IMR-90 (cell line): ENCODE data around the gene CFAP52. TPM values are rescaled to one million over a fixed set of nuclear protein-coding genes. Genes with fewer than 3 reads are reported as not detected.

ENCODE experiments used
- ATAC-seq: fragments of 200-7000 bp; cut with Tn5 transposase; 2 replicates; pipeline ENCODE4 v1.9.1; 2020; ENCODE audit warnings: low read depth, mild to moderate bottlenecking, moderate library complexity
- BruUV-seq: library from RNA; stranded (reverse); fragments of 400-500 nt; replicated peaks from 2 replicates; lab custom pipeline; 2021; lab: Mats Ljungman, UMichigan
- CTCF ChIA-PET: fragments of 300-600 bp; formaldehyde crosslinking; extraction: SDS; loops from one replicate; lab custom pipeline; 2021; ENCODE audit warnings: antibody characterized with exemption; lab: Yijun Ruan, JAX
- POLR2A ChIA-PET: fragments of 300-600 bp; sonication (Branson Sonifier 250); formaldehyde crosslinking; loops from one replicate; lab custom pipeline; 2022; ENCODE audit warnings: antibody characterized with exemption; ENCODE audit not compliant: unreplicated experiment; lab: Charles Lee
- DNase-seq: peaks from one replicate; pipeline ENCODE4 v3.0.0; 2013
- H2AFZ ChIP-seq: replicated peaks from 2 replicates; pipeline ENCODE3; 2013; ENCODE audit warnings: low read length, mild to moderate bottlenecking; ENCODE audit not compliant: poor library complexity
- H2AK5ac ChIP-seq: 2 replicates; pipeline ENCODE4 v1.6.1; 2013; ENCODE audit warnings: low read depth, low read length, inconsistent platforms
- H2AK9ac ChIP-seq: replicated peaks from 2 replicates; pipeline ENCODE3; 2013; ENCODE audit warnings: mild to moderate bottlenecking, low read depth, low read length, moderate library complexity; ENCODE audit not compliant: poor library complexity
- H2BK120ac ChIP-seq: 2 replicates; pipeline ENCODE4 v1.6.1; 2013; ENCODE audit warnings: low read depth, low read length, inconsistent platforms
- H2BK15ac ChIP-seq: 3 replicates; pipeline ENCODE4 v1.6.1; 2013; ENCODE audit warnings: low read depth, low read length, inconsistent platforms
- H2BK20ac ChIP-seq: 2 replicates; pipeline ENCODE4 v1.6.1; 2013; ENCODE audit warnings: low read depth, mild to moderate bottlenecking, inconsistent platforms, low read length, moderate library complexity
- H2BK5ac ChIP-seq: 2 replicates; pipeline ENCODE4 v1.6.1; 2013; ENCODE audit warnings: mild to moderate bottlenecking, low read depth, low read length, inconsistent platforms; ENCODE audit not compliant: poor library complexity, severe bottlenecking
- H3K14ac ChIP-seq: replicated peaks from 2 replicates; pipeline ENCODE4 v1.6.1; 2013; ENCODE audit warnings: low read depth, low read length, inconsistent platforms
- H3K18ac ChIP-seq: 2 replicates; pipeline ENCODE4 v1.6.1; 2013; ENCODE audit warnings: low read depth, low read length, control low read depth
- H3K23ac ChIP-seq: 2 replicates; pipeline ENCODE4 v1.6.1; 2013; ENCODE audit warnings: low read depth, low read length, inconsistent platforms
- H3K27ac ChIP-seq: 2 replicates; pipeline ENCODE4 v1.5.1; 2013; ENCODE audit warnings: mild to moderate bottlenecking, control low read depth, low read length; ENCODE audit not compliant: insufficient read depth
- H3K27me3 ChIP-seq: 2 replicates; pipeline ENCODE4 v1.6.1; 2013; ENCODE audit warnings: low read length; ENCODE audit not compliant: control insufficient read depth, insufficient read depth
- H3K36me3 ChIP-seq: 2 replicates; pipeline ENCODE4 v1.6.1; 2013; ENCODE audit warnings: low read length, mixed read lengths; ENCODE audit not compliant: control insufficient read depth, insufficient read depth
- H3K4ac ChIP-seq: 2 replicates; pipeline ENCODE4 v1.6.1; 2013; ENCODE audit warnings: low read depth, low read length, inconsistent platforms
- H3K4me1 ChIP-seq: 2 replicates; pipeline ENCODE4 v1.6.1; 2013; ENCODE audit warnings: low read length, mixed read lengths; ENCODE audit not compliant: control insufficient read depth, insufficient read depth
- H3K4me2 ChIP-seq: 2 replicates; pipeline ENCODE4 v1.6.1; 2013; ENCODE audit warnings: low read depth, mild to moderate bottlenecking, control low read depth, low read length, moderate library complexity
- H3K4me3 ChIP-seq: 2 replicates; pipeline ENCODE4 v1.5.1; 2013; ENCODE audit warnings: low read depth, mild to moderate bottlenecking, control low read depth, low read length, moderate library complexity; ENCODE audit not compliant: insufficient read depth
- H3K56ac ChIP-seq: 2 replicates; pipeline ENCODE4 v1.6.1; 2013; ENCODE audit warnings: low read length, inconsistent platforms; ENCODE audit not compliant: insufficient read depth; ENCODE audit errors: extremely low read depth
- H3K79me1 ChIP-seq, 2 experiments: 2 replicates each; pipeline ENCODE4 v1.6.1; 2013; ENCODE audit warnings: low read length in 2 of 2, inconsistent platforms in 1 of 2, low read depth in 1 of 2
- H3K9ac ChIP-seq: 2 replicates; pipeline ENCODE4 v1.6.1; 2013; ENCODE audit warnings: low read depth, low read length, control low read depth
- H3K9me1 ChIP-seq: 2 replicates; pipeline ENCODE4 v1.6.1; 2013; ENCODE audit warnings: low read length, inconsistent platforms; ENCODE audit not compliant: insufficient read depth
- H3K9me3 ChIP-seq: 2 replicates; pipeline ENCODE4 v1.6.1; 2013; ENCODE audit warnings: low read length; ENCODE audit not compliant: control insufficient read depth, insufficient read depth
- H4K20me1 ChIP-seq: 2 replicates; pipeline ENCODE4 v1.6.1; 2013; ENCODE audit warnings: low read length, inconsistent platforms; ENCODE audit not compliant: insufficient read depth
- H4K5ac ChIP-seq: 2 replicates; pipeline ENCODE4 v1.6.1; 2013; ENCODE audit warnings: mild to moderate bottlenecking, low read depth, low read length, control low read depth
- H4K8ac ChIP-seq, 2 experiments: 2 replicates each; pipeline ENCODE4 v1.6.1; 2013; ENCODE audit warnings: low read depth in 2 of 2, low read length in 2 of 2, control low read depth in 1 of 2, inconsistent platforms in 1 of 2
- H4K91ac ChIP-seq: 2 replicates; pipeline ENCODE4 v1.6.1; 2013; ENCODE audit warnings: low read depth, low read length, inconsistent platforms; ENCODE audit not compliant: insufficient read depth
- FOS ChIP-seq: fragments of 150-350 bp; IDR thresholded peaks from 2 replicates; pipeline ENCODE4 v1.6.1; 2016; ENCODE audit warnings: low read depth, low read length
- RAD21 ChIP-seq: IDR thresholded peaks from 2 replicates; pipeline ENCODE4 v1.6.1; 2012; ENCODE audit warnings: low read length, improper control_type of control experiment
- RCOR1 ChIP-seq: IDR thresholded peaks from 2 replicates; pipeline ENCODE4 v1.6.1; 2012; ENCODE audit warnings: mild to moderate bottlenecking, low read length, improper control_type of control experiment; ENCODE audit not compliant: insufficient replicate concordance
- USF2 ChIP-seq: fragments of 150-350 bp; IDR thresholded peaks from 2 replicates; pipeline ENCODE4 v1.6.1; 2017; ENCODE audit warnings: mild to moderate bottlenecking, antibody characterized with exemption, low read length, low read depth
- WGBS, 2 experiments: methylation state at CpG; one replicate each; pipeline versions ENCODE4 v1.1.5 to v1.1.7; 2013; ENCODE audit warnings: missing lambda C conversion rate in 2 of 2; ENCODE audit not compliant: insufficient read length in 1 of 2; ENCODE audit errors: extremely low coverage in 2 of 2; 5-methylcytosine and 5-hydroxymethylcytosine counted together
- dilution Hi-C: fragments of 300-500 bp; cut with HindIII; formaldehyde crosslinking; loops from one replicate; pipeline ENCODE4 v1.14.3; 2018; ENCODE audit warnings: low sequenced_read_pairs; ENCODE audit not compliant: unreplicated experiment
- in situ Hi-C: fragments of 300-500 bp; cut with MboI; formaldehyde crosslinking; loops from 3 replicates; pipeline ENCODE4 v1.14.3; 2019; ENCODE audit warnings: low sequenced_read_pairs, inconsistent platforms, mixed read lengths
- intact Hi-C: fragments of 100-400 bp; cut with micrococcal nuclease; formaldehyde crosslinking; loops from 2 replicates; pipeline ENCODE4 v1.10.0; 2022
- polyA plus RNA-seq, 3 experiments: library from polyadenylated mRNA; depleted of rRNA; stranded (reverse); fragments of >200 nt; gene quantifications; 2 replicates each; pipeline ENCODE4 v1.2.3, GENCODE V29; 2012; ENCODE audit warnings: low replicate concordance in 1 of 3
- total RNA-seq: library from RNA; depleted of rRNA; stranded (reverse); fragments of >200 nt; gene quantifications from 2 replicates; pipeline ENCODE4 v1.2.3, GENCODE V29; 2012

The CFAP52 gene
- total and polyA plus RNA-seq, 2 of the 4 experiments (the other 2 are of a cell fraction), result 0.22 TPM; not detected in 1

GRCh38 chr17:9537177-9537776 lies 39.2 kb upstream of the CFAP52 start:
- Histone ChIP-seq H3K9me1 (no peaks in the 10 kb centered on the region; the same call in 1 of the 2 replicates), H2AK9ac (no peak overlapping the region), H3K23ac (no peak overlapping the region), H3K27ac (no peak overlapping the region), H3K27me3 (no peaks in the 10 kb centered on the region), H3K18ac (no peak overlapping the region), H2AK5ac (no peak overlapping the region), H3K4me3 (no peak overlapping the region), H3K4ac (no peak overlapping the region), H4K5ac (no peak overlapping the region), H2BK15ac (no peak overlapping the region), H4K20me1 (no peaks in the 10 kb centered on the region), H3K4me1 (no peaks in the 10 kb centered on the region), H3K14ac (no peak overlapping the region), H3K56ac (no peak overlapping the region), H3K9ac (no peak overlapping the region), H3K4me2 (no peak overlapping the region), H3K79me1 (no peaks in the 10 kb centered on the region), H2AFZ (no peak overlapping the region), H2BK5ac (no peak overlapping the region), H4K8ac (no peak overlapping the region), H3K9me3 (no peaks in the 10 kb centered on the region), H3K36me3 (peaks cover 4% of the 10 kb centered on the region), H2BK120ac (no peak overlapping the region), H4K91ac (no peak overlapping the region), H2BK20ac (no peak overlapping the region)
- in situ Hi-C loops (loop anchor here (25.0 kb wide), 1 partner anchor 750 kb away; the partner anchor contains the start of gene MFSD6L), intact Hi-C loops (no loop called here), dilution Hi-C loops (no loop called here)
- POLR2A ChIA-PET, result no interaction called here
- DNase-seq (no peak), ATAC-seq (no peak)
- no TSS peak for BruUV-seq
- no peak for TF ChIP-seq RAD21
- no peak for TF ChIP-seq USF2
- TF ChIP-seq RCOR1, result no peak
- no peak for TF ChIP-seq FOS
- CTCF ChIA-PET, result no interaction called here
- 100% methylated on average over 1 of the region's 12 CpGs; no CpG with 5 or more reads in 1 of the 2 experiments for WGBS, 2 experiments
